ENCODE measurements around the gene MAGOH.
A peak's percentile ranks its signal among the peaks of the same experiment; 100 is the strongest.

The MAGOH gene

DNA sequence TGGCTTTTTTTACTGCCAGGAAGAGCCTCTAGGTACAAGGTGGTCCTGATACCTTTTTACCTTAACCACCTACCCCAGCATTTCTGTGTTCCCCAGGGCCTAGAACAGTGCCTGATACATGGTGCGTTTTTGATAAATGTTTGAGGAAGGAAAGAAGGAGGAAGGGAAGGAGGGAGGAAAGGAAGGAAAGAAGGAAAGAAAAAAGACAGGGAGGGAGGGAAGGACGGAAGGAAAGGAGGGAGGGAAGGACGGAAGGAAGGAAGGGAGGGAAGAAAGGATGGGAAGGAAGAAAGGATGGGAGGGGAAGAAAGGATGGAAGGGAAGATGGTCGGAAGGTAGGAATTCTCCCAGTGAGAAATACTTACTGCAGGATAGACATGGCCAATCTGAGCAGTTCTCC is 12.0 kb upstream of the MAGOH start:
- no peak overlapping the region for H3K4me3 ChIP-seq (ENCODE audit: low read depth, low read length)
- TF ChIP-seq, protein P1, sequence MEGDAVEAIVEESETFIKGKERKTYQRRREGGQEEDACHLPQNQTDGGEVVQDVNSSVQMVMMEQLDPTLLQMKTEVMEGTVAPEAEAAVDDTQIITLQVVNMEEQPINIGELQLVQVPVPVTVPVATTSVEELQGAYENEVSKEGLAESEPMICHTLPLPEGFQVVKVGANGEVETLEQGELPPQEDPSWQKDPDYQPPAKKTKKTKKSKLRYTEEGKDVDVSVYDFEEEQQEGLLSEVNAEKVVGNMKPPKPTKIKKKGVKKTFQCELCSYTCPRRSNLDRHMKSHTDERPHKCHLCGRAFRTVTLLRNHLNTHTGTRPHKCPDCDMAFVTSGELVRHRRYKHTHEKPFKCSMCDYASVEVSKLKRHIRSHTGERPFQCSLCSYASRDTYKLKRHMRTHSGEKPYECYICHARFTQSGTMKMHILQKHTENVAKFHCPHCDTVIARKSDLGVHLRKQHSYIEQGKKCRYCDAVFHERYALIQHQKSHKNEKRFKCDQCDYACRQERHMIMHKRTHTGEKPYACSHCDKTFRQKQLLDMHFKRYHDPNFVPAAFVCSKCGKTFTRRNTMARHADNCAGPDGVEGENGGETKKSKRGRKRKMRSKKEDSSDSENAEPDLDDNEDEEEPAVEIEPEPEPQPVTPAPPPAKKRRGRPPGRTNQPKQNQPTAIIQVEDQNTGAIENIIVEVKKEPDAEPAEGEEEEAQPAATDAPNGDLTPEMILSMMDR (IDR thresholded peaks at IDR 0.05; ENCODE audit: borderline replicate concordance, insufficient read depth, low read depth, low read length): no peak

DNA sequence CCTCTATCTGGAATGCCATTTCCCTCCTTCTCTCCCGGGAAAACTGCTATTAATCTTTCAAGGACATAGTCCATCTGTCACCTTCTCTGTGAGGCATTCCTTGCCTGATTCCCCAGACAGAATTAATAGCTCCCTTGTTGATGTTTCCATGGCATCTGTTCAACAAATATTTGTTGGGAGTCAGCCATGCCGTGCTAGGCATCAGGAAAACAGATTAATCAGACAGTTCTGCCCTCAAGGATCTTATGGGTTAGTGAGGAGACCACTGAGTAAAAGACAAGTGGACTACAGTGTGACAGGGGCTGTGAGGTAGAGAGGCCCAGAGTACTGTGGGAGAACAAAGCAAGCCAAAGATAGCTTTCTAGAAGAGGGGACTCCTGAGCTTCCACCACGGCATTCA is 11.4 kb upstream of the MAGOH start:
- TF ChIP-seq, protein P1 (IDR thresholded peaks at IDR 0.05; ENCODE audit: borderline replicate concordance, insufficient read depth, low read depth, low read length): no peak

DNA sequence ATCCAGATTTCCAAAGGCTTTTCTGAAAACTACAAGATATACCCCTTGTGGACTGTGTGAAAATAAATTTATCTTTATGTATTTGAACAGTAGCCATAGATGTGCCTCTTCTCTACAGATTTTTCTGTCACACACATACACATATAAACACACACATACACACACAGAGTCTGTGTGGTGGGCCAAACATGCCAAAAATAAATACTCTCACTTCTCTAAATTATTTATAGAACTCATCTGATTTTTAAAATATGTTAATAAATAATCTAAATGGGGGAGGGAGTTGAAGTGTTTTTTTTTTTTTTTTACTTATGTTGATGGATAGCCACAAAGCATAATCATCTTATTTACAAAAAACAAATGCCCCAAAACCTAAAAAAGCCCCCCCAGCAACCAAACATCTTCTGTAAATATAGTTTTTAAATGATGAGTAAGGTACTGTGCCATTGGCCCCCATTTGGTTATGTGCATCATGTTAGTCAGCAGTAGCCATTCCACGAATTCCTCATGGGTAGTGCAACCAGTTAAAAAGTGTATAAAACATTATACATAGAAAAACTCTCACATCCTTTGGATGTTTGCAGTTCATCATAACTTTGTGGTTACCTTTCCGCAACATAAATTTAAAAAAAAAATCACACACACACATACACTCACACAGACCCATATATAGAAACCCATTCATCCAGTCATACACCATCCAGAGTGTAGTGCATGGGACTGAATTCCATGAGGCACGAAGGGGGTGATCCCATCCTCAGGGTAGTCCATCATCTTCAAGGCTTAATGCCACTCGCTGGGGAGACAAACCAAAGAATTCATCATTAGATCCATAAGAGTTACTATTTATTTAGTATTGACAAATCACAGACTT is 8.2 kb upstream of the MAGOH start:
- TF ChIP-seq, protein P1 (IDR thresholded peaks at IDR 0.05; ENCODE audit: borderline replicate concordance, insufficient read depth, low read depth, low read length): no peak
- H3K4me3 ChIP-seq (ENCODE audit: low read depth, low read length): no peak overlapping the region

More for the DNA sequence above, 11.4 kb upstream of the MAGOH start:
- H3K4me3 ChIP-seq (ENCODE audit: low read depth, low read length): no peak overlapping the region

DNA sequence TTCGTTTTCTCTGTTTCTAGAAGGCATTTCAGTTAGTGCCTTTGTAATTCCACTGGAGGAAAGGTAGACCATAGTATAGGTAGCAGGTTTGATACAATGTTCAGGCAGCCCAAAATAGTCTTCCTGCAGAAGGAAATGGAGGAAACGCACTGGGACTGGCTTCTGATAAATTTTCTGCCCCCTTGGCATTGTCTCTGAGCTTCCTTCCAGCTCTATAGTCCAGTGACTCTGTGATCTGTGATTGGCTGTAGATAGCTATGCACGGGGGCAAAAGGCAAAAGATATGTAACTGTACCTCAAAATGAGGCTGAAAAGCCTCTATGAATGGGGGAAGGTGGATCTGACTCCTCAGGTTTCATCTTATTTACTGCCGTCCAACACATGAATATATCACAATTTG is 5.8 kb upstream of the MAGOH start:
- TF ChIP-seq, protein P1 (IDR thresholded peaks at IDR 0.05; ENCODE audit: borderline replicate concordance, insufficient read depth, low read depth, low read length): no peak
- H3K4me3 ChIP-seq (ENCODE audit: low read depth, low read length): no peak overlapping the region

DNA sequence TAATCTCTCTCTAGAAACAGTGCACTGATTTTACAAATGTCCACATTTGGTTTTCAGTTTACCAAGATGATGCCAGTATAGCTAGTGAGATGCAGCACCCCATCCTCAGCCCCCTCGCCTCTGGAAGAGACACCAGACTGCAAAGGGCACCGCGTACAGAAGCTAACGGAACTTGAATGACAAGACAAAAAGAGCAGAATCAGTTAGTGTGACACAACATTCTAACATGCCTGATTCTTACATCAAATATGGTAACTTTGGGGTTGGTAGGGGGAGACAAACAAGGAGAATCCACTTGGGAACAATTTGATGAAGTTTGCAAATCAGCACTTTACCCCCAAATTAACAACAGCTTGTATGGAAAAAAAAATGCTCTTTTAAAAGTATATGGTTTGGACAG is 4.1 kb upstream of the MAGOH start:
- no peak overlapping the region for H3K4me3 ChIP-seq (ENCODE audit: low read depth, low read length)
- TF ChIP-seq, protein P1 (IDR thresholded peaks at IDR 0.05; ENCODE audit: borderline replicate concordance, insufficient read depth, low read depth, low read length): no peak

DNA sequence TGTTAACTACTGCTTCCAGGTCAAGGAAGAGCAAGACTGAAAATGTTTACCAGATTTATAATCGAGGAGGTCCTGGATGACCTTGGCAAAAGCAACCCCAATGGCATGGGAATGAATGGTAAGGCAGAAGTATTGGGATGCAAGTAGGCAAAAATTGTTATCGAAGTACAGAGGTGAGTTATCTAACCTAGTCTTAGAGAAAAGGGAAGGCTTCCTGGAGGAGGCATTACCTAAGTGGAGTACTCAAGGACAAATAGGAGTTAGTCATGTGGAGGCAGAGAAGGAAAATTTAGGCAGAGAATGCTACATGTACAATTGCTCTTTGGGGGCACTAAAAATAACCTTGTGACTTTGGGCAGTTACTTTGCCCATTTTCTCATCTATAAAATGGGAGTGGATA is 3.5 kb upstream of the MAGOH start:
- TF ChIP-seq, protein P1 (IDR thresholded peaks at IDR 0.05; ENCODE audit: borderline replicate concordance, insufficient read depth, low read depth, low read length): no peak
- no peak overlapping the region for H3K4me3 ChIP-seq (ENCODE audit: low read depth, low read length)

DNA sequence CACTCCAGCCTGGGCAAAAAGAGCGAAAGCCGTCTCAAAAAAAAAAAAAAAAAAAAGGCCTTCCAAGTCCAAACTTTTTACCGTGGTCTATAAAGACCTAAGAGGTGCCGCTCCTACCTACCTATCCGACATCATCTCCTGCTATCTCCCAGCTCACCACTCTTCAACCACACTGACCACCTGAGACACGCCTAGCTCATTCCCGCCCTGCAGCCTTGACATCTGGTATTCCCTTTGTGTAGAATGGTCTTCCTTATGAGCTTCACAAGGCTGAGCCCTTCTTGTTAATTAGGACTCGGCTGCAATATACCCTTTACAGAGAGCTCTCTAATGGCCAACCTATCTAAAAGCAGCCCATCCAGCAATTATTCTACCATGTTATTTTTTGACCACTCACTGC is 680 bp downstream of the MAGOH start:
- peak overlapping the region; percentile 98 for H3K4me3 ChIP-seq (ENCODE audit: low read depth, low read length)
- TF ChIP-seq, protein P1 (IDR thresholded peaks at IDR 0.05; ENCODE audit: borderline replicate concordance, insufficient read depth, low read depth, low read length): no peak

Data from GM12875 (cell line).